ENCODE data around the gene IL21R. TPM values are rescaled to one million over a fixed set of nuclear protein-coding genes. Genes with fewer than 3 reads are reported as not detected.
A peak's percentile ranks its signal among the peaks of the same experiment; 100 is the strongest.

The IL21R gene
- total and polyA plus RNA-seq, 10 of the 15 experiments (the other 5 are each of a cell fraction or from before 2014, with no cell fraction given) = 5.3 to 138 (median 82.5) TPM

GRCh38 chr16:27404163-27404823 is 2.3 kb downstream of the IL21R start (continued):
- TF ChIP-seq TARDBP (IDR thresholded peaks at IDR 0.05; ENCODE audit: borderline replicate concordance) = 0 out of 2 replicates have a peak, but pooled peaks have one; percentile 31
- no peak for TF ChIP-seq HDAC6 (IDR thresholded peaks at IDR 0.05; ENCODE audit: unreplicated experiment)
- TF ChIP-seq ZZZ3 (IDR thresholded peaks at IDR 0.05; ENCODE audit: control insufficient read depth, insufficient read length, low read depth) = no peak
- no peak for TF ChIP-seq JUNB (IDR thresholded peaks at IDR 0.05)
- TF ChIP-seq CBFB (IDR thresholded peaks at IDR 0.05; ENCODE audit: low read depth) = peak; percentile 44; the same call in 1 of the 2 replicates
- no peak for TF ChIP-seq ZNF622 (IDR thresholded peaks at IDR 0.05)
- TF ChIP-seq BHLHE40 (IDR thresholded peaks at IDR 0.05; ENCODE audit: borderline replicate concordance in 1 of 2, low read depth in 2 of 2, low read length in 1 of 2) = peak; percentile 75 to 82
- TF ChIP-seq MEF2B (IDR thresholded peaks at IDR 0.05; ENCODE audit: partially characterized antibody, poor library complexity, severe bottlenecking) = no peak
- no peak for TF ChIP-seq HDAC2 (IDR thresholded peaks at IDR 0.05)
- TF ChIP-seq ZSCAN29 (IDR thresholded peaks at IDR 0.05) = no peak
- TF ChIP-seq PAX5 (IDR thresholded peaks at IDR 0.05; ENCODE audit: borderline replicate concordance, low read depth, low read length) = 0 out of 2 replicates have a peak, but pooled peaks have one; percentile 11
- TF ChIP-seq ZNF687 (IDR thresholded peaks at IDR 0.05) = 0 out of 2 replicates have a peak, but pooled peaks have one; percentile 20
- peak; percentile 49; the same call in 1 of the 2 replicates for TF ChIP-seq SMARCA5 (IDR thresholded peaks at IDR 0.05)
- TF ChIP-seq BMI1 (IDR thresholded peaks at IDR 0.05; ENCODE audit: borderline replicate concordance) = no peak
- no peak for TF ChIP-seq CREB1 (IDR thresholded peaks at IDR 0.05; ENCODE audit: low read depth)
- no peak for TF ChIP-seq CHD4 (IDR thresholded peaks at IDR 0.05)
- TF ChIP-seq ESRRA (IDR thresholded peaks at IDR 0.05; ENCODE audit: low read length) = peak; percentile 56; the same call in 1 of the 2 replicates
- peak; percentile 49; the same call in 1 of the 2 replicates for TF ChIP-seq BCLAF1 (IDR thresholded peaks at IDR 0.05)
- TF ChIP-seq MEF2A (IDR thresholded peaks at IDR 0.05; ENCODE audit: insufficient read depth, low read depth, low read length) = no peak
- TF ChIP-seq REST (IDR thresholded peaks at IDR 0.05; ENCODE audit: low read depth, low read length) = no peak
- TF ChIP-seq SMAD1 (IDR thresholded peaks at IDR 0.05; ENCODE audit: low read depth, partially characterized antibody) = no peak
